ENCODE results near the gene MAST2. TPM values are rescaled to one million over a fixed set of nuclear protein-coding genes. Genes with fewer than 3 reads are reported as not detected.

The MAST2 gene
- total RNA-seq, 1 donor: 34.5 TPM

DNA sequence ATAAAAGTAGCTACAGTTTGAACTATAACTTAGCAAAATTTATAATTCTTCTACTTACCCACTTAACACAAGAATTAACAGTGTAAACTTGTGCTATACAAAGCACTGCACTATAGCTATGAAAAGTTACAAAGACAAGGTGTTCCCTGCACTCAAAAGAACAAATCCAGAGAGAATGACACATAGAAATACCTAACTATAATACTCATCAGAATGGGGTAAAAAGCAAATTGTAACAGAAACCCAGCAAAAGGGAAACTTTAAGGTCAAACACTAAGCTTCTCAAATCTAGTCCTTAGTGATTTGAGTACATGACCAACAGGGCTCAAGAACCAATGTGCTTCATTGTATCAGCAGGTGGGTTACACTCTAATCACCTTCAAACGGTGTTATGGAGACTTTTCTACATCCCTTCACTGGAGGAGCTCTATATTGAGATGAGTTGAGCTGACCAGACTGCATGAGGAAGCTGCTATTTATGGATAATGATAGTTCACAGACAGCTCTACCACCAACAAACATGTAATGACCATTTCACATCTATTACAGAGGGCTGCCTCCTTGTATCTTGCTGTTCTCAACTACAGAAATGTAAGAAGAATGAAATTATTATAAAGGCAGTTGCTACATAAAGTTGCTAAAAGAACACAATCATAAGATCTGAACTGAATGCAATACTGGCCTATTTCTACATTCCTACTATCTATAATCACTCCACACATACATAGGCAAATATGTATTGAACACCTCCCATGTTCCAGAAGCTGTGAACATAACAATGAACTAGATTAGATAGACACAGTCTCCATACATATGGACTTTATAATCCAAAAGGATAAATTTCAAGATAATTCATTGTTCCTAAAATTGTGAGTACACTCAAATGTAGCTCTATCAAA is 281.4 kb downstream of the MAST2 start:
- H3K4me3 ChIP-seq (ENCODE audit: low read depth, low read length): no peak overlapping the region
- DNase-seq (ENCODE audit: low read depth): no peak
- TF ChIP-seq, protein P1, sequence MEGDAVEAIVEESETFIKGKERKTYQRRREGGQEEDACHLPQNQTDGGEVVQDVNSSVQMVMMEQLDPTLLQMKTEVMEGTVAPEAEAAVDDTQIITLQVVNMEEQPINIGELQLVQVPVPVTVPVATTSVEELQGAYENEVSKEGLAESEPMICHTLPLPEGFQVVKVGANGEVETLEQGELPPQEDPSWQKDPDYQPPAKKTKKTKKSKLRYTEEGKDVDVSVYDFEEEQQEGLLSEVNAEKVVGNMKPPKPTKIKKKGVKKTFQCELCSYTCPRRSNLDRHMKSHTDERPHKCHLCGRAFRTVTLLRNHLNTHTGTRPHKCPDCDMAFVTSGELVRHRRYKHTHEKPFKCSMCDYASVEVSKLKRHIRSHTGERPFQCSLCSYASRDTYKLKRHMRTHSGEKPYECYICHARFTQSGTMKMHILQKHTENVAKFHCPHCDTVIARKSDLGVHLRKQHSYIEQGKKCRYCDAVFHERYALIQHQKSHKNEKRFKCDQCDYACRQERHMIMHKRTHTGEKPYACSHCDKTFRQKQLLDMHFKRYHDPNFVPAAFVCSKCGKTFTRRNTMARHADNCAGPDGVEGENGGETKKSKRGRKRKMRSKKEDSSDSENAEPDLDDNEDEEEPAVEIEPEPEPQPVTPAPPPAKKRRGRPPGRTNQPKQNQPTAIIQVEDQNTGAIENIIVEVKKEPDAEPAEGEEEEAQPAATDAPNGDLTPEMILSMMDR (IDR thresholded peaks at IDR 0.05; ENCODE audit: insufficient read depth, low read depth, low read length): no peak

Other genes starting within 250 kb of the MAST2 start
- gene NASP, start 219.6 kb upstream of the MAST2 start, total RNA-seq: 44.1 and 50.5 TPM in 2 replicates
- 1.3 and 1.6 TPM in 2 replicates for gene CCDC17, start 179.6 kb upstream of the MAST2 start, total RNA-seq
- 90.5 and 122 TPM in 2 replicates for gene GPBP1L1, start 117.1 kb upstream of the MAST2 start, total RNA-seq
- 6.9 and 10.0 TPM in 2 replicates for gene TMEM69, start 115.4 kb upstream of the MAST2 start, total RNA-seq
- gene IPP, start 53.0 kb upstream of the MAST2 start, total RNA-seq: 9.0 and 14.7 TPM in 2 replicates